Fibroblast of the aortic adventitia (primary cell): ENCODE results near the gene ATL1. TPM values are rescaled to one million over a fixed set of nuclear protein-coding genes. Genes with fewer than 3 reads are reported as not detected.
A peak's percentile ranks its signal among the peaks of the same experiment; 100 is the strongest.
"Not testable (repeated sequence)": the region's sequence is repeated elsewhere in the genome, so short reads cannot be mapped to it uniquely, and the experiment has no call there.

Experiments
- DNase-seq: peaks from one replicate; pipeline ENCODE4 v3.0.0-alpha.2; 2010; ENCODE audit warnings: low read depth
- H3K4me3 ChIP-seq: 2 replicates; pipeline ENCODE4 v1.5.1; 2011; ENCODE audit warnings: low read depth, mild to moderate bottlenecking, control low read depth, low read length, moderate library complexity
- total RNA-seq: library from RNA; depleted of rRNA; stranded (reverse); fragments of >200 nt; gene quantifications from 2 replicates; pipeline ENCODE4 v1.2.3, GENCODE V29; 2012; ENCODE audit warnings: low replicate concordance
- TF ChIP-seq, protein P1 (sequence below): IDR thresholded peaks from 2 replicates; pipeline ENCODE4 v1.5.1; 2011; ENCODE audit warnings: mild to moderate bottlenecking, low read length, control low read depth, inconsistent platforms; ENCODE audit not compliant: insufficient read depth

ATL1 gene
- total RNA-seq, 1 donor: 10.7 TPM

DNA sequence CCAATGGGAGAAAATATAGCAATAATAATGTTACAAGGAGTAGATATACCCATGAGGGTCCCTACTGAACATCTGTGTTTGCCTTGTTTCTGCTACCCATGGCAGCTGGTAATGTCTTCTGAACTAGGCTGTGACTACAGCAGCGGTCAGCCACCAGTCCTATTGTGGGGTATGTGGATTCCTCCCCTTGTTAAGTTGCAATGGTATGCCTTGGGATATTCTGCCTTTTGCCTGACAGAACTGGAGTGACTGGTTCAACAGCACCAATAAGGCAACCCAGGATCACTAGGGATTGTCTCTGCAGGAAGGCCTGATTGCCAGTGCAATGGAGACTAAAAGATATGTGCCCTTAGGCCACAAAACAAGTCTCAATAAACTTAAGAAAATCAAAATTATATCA, 9.7 kb upstream of the ATL1 start:
- DNase-seq: no peak
- TF ChIP-seq, protein P1, sequence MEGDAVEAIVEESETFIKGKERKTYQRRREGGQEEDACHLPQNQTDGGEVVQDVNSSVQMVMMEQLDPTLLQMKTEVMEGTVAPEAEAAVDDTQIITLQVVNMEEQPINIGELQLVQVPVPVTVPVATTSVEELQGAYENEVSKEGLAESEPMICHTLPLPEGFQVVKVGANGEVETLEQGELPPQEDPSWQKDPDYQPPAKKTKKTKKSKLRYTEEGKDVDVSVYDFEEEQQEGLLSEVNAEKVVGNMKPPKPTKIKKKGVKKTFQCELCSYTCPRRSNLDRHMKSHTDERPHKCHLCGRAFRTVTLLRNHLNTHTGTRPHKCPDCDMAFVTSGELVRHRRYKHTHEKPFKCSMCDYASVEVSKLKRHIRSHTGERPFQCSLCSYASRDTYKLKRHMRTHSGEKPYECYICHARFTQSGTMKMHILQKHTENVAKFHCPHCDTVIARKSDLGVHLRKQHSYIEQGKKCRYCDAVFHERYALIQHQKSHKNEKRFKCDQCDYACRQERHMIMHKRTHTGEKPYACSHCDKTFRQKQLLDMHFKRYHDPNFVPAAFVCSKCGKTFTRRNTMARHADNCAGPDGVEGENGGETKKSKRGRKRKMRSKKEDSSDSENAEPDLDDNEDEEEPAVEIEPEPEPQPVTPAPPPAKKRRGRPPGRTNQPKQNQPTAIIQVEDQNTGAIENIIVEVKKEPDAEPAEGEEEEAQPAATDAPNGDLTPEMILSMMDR: no peak
- H3K4me3 ChIP-seq: no peak overlapping the region

DNA sequence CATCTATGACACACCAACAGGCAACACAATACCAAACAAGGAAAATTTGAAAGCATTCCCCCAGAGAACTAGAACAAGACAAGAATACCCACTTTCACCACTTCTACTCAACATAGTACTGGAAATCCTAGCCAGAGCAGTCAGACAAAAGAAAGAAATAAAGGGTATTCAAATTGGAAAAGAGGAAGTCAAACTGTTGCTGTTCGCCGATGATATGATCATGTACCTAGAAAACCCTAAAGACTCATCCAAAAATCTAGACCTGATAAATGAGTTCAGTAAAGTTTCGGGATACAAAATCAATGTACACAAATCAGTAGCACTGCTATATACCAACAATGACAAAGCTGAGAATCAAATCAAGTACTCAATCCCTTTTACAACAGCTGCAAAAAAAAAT, 8.1 kb upstream of the ATL1 start:
- DNase-seq: no peak
- no peak overlapping the region for H3K4me3 ChIP-seq
- TF ChIP-seq, protein P1: no peak

DNA sequence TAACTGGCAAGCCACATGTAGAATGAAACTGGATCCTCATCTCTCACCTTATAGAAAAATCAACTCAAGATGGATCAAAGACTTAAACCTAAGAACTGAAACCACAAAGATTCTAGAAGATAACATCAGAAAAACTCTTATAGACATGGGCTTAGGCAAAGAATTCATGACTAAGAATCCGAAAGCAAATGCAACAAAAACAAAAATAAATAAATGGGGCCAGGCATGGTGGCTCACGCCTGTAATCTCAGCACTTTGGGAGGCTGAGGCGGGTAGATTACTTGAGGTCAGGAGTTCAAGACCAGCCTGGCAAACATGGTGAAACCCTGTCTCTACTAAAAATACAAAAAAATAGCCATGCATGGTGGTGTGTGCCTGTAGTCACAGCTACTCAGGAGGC, 7.1 kb upstream of the ATL1 start:
- not testable (repeated sequence) for H3K4me3 ChIP-seq, DNase-seq

DNA sequence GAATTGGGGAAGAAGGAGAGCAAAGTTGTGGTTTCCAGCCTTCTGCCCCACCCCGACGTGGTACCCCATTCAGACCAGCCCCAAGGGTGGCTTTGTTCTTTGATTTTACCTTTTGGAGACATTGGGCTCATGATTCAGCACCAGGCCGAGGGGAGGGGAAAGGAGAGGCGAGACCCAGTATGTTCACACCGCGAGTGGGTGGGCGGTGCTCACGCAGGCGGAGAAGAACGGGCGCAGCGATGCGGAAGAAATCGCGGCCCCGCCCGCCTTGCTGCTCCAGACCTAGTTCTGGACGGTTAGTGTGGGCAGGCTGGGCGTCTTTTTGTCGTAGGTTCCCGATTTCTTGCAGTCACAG, 963 bp downstream of the ATL1 start:
- TF ChIP-seq, protein P1: no peak
- peak; percentile 59 for DNase-seq
- peak overlapping the region; percentile 75 for H3K4me3 ChIP-seq

GRCh38 chr14:50562841-50563240, 2.9 kb downstream of the ATL1 start:
- no peak overlapping the region for H3K4me3 ChIP-seq
- no peak for DNase-seq
- TF ChIP-seq, protein P1: no peak

DNA sequence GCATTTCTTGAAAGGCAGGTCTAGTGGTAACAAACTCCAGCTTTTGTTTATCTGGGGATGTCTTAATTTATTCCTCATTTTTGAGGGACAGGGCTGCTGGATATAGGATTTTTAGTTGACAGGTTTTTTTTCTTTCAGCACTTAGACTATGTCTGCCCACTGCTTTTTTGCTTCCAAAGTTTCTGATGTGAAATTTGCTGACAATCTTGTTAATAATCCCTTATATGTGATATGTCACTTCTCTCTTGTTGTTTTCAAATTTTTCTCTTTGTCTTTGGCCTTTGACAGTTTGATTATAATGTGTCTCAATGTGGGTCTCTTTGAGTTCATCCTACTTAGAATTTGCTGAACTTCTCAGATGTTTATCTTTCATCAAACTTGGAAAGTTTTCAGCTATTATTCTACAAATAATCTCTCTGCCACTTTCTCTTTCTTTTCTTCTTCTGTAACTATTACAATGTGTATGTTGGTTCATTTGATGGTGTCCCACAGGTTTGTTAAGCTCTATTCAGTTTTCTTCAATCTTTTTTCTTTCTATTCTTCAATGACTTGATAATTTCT, 9.8 kb downstream of the ATL1 start:
- no peak for DNase-seq

DNA sequence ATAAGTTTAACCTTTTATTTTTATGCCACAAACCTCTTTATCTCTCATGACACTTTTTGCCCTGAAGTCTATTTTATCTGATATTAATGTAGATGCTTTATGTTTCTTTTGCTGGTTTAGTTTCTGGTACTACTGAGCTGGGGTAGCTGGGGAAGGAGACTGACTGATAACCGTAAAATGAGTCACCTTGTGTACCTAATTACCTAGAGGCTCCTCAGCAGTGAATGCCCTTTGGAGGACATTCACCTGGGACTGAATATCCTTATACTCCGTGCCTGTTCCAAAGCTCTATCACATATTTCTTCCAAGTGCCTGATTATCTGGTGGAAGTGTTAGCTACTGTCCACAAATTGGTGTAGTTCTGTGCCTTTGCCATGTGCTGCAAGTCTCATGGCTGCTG, 13.9 kb downstream of the ATL1 start:
- no peak overlapping the region for H3K4me3 ChIP-seq
- TF ChIP-seq, protein P1: no peak

More for the DNA sequence above, 9.8 kb downstream of the ATL1 start:
- no peak overlapping the region for H3K4me3 ChIP-seq
- TF ChIP-seq, protein P1: no peak

More for the DNA sequence above, 13.9 kb downstream of the ATL1 start:
- DNase-seq: no peak
